ENCODE data around the gene NUBPL.
"Not testable (repeated sequence)": the region's sequence is repeated elsewhere in the genome, so short reads cannot be mapped to it uniquely, and the experiment has no call there.

Gene NUBPL

GRCh38 chr14:31678421-31679249, 117.4 kb downstream of the NUBPL start:
- DNase-seq = no peak

DNA sequence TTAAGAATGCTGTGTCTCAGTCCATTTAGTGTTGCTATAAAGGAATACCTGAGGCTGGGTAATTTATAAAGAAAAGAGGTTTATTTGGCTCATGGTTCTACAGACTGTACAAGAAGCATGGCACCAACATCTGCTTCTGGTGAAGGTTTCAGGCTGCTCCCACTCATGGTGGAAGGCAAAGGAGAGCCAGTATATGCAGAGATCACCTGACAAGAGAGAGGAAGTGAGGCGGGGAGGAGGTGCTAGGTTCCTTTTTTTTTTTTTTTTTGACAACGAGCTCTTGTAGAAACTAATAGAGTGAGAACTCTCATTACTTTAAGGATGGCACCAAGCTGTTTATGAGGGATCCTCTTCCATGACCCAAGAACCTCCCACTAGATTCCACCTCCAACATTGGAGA, 121.6 kb downstream of the NUBPL start:
- DNase-seq = no peak

GRCh38 chr14:31687726-31688125, 126.5 kb downstream of the NUBPL start:
- DNase-seq = no peak

GRCh38 chr14:31690056-31690455, 128.9 kb downstream of the NUBPL start:
- DNase-seq = no peak

GRCh38 chr14:31692376-31692781, 131.2 kb downstream of the NUBPL start:
- no peak for DNase-seq

DNA sequence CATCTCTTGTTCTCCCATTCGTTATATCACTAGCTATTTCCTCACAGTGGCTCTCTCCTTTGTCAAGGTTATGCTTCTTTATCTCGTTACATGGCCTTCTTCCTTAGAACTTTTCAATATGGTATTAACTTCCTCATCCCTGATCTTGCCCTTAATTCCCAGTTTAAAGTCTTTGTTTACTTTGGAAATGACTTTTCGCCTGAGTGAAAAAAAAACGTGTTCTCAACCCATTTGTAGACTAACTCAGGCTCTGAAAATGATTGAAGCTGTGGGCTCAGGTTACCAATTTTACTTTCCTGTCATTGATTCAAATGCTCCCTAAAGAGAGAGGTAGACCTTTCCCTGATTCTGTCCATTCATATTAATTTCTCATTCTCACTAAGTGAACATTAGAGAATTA, 135.2 kb downstream of the NUBPL start:
- DNase-seq = no peak

DNA sequence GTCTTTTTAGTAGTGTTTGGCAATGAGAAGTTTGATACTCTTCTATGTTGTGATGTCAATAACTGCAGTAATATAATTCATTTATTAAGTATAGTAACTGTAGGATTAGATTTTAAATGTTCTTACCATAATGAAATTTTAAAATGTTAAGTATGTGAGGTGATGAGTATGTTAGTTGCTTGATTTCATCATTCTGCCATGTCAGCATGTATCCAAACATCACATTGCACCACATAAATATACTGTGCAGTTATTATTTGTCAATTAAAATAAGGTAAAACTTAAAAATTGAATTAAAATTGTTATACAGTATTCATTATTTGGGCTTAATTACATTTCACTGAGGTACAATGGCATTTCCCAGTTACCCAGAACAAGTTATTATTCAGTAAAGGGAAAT, 138.6 kb downstream of the NUBPL start:
- no peak for DNase-seq

DNA sequence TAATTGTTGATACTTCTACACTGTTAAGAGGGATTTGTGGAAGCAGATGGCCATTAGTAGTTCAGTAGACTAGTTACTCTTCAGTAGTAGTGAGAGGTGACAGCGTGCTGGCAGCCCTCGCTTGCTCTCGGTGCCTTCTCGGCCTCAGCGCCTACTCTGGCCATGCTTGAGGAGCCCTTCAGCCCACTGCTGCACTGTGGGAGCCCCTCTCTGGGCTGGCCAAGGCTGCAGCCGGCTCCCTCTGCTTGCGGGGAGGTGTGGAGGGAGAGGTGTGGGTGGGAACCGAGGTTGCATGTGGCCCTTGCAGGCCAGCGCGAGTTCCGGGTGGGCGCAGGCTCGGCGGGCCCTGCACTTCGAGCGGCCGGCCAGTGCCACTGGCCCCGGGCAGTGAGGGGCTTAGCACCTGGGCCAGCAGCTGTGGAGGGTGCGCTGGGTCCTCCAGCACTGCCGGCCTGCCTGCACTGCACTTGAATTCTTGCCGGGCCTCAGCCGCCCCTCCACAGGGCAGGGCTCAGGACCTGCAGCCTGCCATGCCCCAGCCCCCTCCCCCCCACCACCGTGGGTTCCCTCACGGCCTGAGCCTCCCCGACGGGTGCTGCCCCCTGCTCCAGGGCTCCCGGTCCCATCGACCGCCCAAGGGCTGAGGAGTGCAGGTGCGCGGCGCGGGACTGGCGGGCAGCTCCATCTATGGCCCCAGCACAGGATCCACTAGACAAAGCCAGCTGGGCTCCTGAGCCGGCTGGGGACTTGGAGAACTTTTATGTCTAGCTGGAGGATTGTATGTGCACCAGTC, 139.3 kb downstream of the NUBPL start:
- no peak for DNase-seq

GRCh38 chr14:31702130-31702529, 140.9 kb downstream of the NUBPL start:
- no peak for DNase-seq

GRCh38 chr14:31703056-31703455, 141.9 kb downstream of the NUBPL start:
- DNase-seq = no peak

DNA sequence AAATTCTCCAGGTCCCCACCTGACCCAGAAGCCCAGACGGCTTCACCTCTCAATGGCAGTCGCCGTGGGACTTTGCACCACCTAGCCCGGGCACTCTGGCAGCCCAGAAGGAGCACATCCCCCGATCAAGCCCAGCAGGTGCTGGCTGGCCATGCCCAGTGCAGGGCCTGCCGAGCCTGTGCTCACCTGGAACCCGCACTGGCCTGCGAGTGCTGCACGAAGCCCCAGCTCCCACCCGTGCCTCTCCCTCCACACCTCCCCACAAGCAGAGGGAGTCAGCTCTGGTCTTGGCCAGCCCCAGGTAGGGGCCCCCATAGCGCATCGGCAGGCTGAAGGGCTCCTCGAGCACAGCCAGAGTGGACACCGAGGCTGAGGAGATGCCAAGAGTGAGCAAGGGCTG, 144.5 kb downstream of the NUBPL start:
- DNase-seq = no peak

DNA sequence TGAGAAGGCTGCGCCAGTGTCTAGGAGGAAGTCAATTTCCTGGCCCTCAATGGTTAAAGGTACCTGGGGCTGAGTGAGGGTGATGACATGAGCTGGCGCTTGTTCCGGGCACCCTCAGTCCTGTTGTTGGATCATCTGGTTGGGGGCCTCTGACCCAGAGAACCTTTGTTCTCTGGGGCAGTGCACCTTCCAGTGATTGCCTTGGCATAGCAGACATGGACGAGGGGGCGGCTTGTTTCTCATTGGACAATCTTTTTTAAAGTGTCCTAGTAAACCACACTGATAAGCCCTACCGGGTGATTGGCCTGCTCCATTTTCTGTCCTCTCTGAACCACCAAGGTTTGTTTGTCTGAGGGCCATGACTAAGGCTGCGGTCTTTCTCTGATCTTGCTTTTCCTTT, 147.5 kb downstream of the NUBPL start:
- not testable (repeated sequence) for DNase-seq

- no peak for DNase-seq
Measured at GRCh38 chr14:31712244-31713127, 151.3 kb downstream of the NUBPL start.

GRCh38 chr14:31716208-31716607, 155.0 kb downstream of the NUBPL start:
- no peak for DNase-seq

- no peak for DNase-seq
Measured at GRCh38 chr14:31717294-31718085, 156.3 kb downstream of the NUBPL start.

GRCh38 chr14:31718585-31718984, 157.4 kb downstream of the NUBPL start:
- DNase-seq = no peak

- DNase-seq = no peak
Measured at GRCh38 chr14:31718985-31719384, 157.8 kb downstream of the NUBPL start.

DNA sequence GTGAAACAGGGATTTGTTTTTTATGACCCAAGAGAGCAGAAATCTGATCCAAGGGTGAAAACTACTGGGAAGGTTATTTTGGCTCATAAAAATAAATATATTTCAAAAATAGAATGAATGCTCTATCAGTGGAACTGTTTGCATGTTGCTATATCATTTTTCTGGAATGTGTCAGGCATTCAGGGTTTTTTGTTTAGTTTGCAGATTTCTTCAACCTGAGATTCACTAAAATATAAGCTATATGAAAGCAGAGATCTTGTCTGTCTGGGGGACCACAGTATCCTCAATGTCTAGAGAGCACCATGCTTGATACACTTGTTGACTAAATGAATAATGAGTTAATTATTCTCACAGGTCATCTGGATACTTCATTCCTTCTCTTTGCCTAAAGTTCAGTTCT, 165.1 kb downstream of the NUBPL start:
- DNase-seq = no peak

DNA sequence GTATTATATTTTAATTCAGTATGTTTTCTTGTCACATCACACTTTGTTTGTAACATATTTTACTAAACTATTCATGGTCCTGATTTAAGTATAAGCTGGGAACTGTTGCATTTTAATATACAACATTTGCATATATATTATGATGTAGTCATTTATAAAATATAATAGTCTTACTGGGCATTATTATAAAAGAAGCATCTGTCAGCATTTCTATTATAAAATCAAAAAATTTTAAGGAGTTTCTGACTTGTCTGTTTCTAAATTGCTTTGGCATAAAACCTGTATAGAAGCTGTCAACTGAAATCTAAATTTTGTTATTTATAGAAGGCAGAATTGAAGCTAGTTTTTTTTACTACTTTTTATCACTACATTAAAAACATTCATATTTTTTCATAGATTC, 166.6 kb downstream of the NUBPL start:
- no peak for DNase-seq

GRCh38 chr14:31740688-31741087, 179.5 kb downstream of the NUBPL start:
- no peak for DNase-seq

- DNase-seq = no peak
Measured at GRCh38 chr14:31745741-31746140, 184.5 kb downstream of the NUBPL start.

- no peak for DNase-seq
Measured at GRCh38 chr14:31746326-31746725, 185.1 kb downstream of the NUBPL start.

Data from 8988T (cell line).